ENCODE data around the gene LGSN.

LGSN gene

GRCh38 chr6:63322981-63323380 lies 3.2 kb upstream of the LGSN start:
- no peak for TF ChIP-seq CTCF (IDR thresholded peaks at IDR 0.05; ENCODE audit: low read depth, low read length)
- DNase-seq (ENCODE audit: extremely low read depth, low read depth) = no peak

DNA sequence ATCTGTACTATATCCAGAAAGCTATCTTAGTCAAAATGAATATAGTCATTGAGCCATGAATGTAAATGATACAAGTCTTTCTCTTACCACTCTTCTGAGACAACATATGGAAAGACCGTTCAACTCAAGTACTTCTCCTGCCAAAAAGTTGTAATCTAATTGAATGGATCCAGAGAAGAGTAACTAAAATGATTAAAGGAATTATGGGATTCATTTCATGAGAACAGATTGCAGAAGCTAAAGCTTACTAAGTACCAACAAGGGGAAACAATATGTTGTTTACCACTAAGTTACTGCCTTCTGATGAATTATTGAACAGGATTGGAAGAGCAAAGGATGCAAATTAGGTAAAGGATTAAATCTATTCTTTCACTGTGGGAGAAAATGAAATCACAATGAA lies 2.0 kb upstream of the LGSN start:
- TF ChIP-seq CTCF (IDR thresholded peaks at IDR 0.05; ENCODE audit: low read depth, low read length) = no peak
- DNase-seq (ENCODE audit: extremely low read depth, low read depth) = no peak

GRCh38 chr6:63317641-63318040 lies 2.1 kb downstream of the LGSN start:
- TF ChIP-seq CTCF (IDR thresholded peaks at IDR 0.05; ENCODE audit: low read depth, low read length) = no peak
- DNase-seq (ENCODE audit: extremely low read depth, low read depth) = no peak

DNA sequence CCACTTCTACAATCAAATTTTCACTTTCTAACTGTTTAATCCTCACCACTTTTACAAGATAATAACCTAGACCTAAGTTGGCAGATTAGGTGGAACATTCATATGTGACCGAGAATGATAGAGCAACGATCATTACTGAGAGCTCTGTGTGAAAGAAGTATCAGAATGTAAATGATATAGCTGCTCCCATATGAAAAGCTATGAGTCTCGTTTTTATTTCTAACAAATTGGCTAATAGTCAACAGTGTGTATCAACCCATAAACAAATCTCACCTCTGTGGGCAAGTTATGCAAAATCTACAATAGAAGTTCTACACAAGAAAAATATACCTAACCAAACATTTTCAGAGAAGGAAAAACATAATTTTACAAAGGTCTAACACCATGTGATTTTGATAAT lies 3.7 kb downstream of the LGSN start:
- DNase-seq (ENCODE audit: extremely low read depth, low read depth) = no peak
- no peak for TF ChIP-seq CTCF (IDR thresholded peaks at IDR 0.05; ENCODE audit: low read depth, low read length)

DNA sequence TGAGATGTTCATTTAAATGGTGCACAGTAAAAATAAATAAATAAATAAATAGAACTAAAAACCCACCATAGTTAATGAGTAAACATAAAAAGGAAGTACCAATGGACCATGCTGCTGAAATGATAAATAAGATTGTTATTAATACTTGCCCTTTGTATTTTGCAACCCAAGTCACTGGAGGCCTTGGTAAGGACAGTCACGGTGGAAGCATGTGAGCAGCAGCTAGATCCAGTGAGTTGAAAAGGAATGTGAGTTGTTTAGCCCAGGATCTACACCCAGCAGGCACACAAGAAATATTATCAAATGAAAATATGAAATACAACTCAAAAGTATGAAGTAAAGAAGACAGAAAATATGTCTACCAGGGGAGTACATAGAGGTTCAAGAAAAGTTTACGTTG lies 6.7 kb downstream of the LGSN start:
- no peak for DNase-seq (ENCODE audit: extremely low read depth, low read depth)
- no peak for TF ChIP-seq CTCF (IDR thresholded peaks at IDR 0.05; ENCODE audit: low read depth, low read length)

DNA sequence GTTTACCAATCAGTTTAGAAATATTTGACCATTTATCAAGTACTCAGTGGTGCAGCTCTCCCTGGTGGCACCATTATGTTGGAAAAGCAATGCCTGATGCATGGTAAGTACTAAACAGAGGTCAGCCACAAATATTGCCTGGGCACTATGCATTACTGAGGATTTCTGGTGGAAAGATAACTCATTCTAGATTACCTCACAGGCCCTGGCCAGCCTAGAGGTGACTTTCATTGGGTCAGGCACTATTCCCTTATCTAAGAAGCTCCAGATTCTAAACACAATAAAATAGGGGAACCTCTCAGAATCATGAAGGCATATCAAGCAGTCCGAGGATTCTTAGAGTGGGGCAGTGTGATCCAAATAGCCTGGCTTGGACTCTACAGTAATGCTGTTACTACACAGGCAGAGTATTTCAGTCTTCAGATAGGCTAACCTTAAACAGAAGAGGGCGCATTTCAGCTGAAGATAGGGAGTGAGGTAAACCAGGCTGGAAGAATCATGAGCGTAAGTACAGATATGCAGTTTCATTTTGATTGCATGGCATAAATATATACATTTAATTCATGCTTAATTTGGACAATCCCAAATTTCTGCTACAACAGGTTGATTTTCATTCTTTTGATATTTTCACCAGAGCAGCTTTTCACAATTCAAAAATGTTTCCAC lies 12.1 kb downstream of the LGSN start:
- DNase-seq (ENCODE audit: extremely low read depth, low read depth) = peak; percentile 2
- peak; percentile 39 for TF ChIP-seq CTCF (IDR thresholded peaks at IDR 0.05; ENCODE audit: low read depth, low read length)

- DNase-seq (ENCODE audit: extremely low read depth, low read depth) = no peak
- no peak for TF ChIP-seq CTCF (IDR thresholded peaks at IDR 0.05; ENCODE audit: low read depth, low read length)
Observed at GRCh38 chr6:63306420-63306819, 13.4 kb downstream of the LGSN start.
